GM18517 (cell line): ENCODE measurements around the gene KLHL33.

Source experiments
- ATAC-seq: cut with Tn5 transposase; IDR thresholded peaks from one replicate; pipeline ENCODE4 v1.9.1; 2021; ENCODE audit warnings: mild to moderate bottlenecking, moderate library complexity; ENCODE audit not compliant: unreplicated experiment

The KLHL33 gene

GRCh38 chr14:20376071-20376588 lies 59.8 kb downstream of the KLHL33 start:
- ATAC-seq = no peak
